Ishikawa (cell line): Measurements from ENCODE around the gene SMURF1.

Experiments used
- CEBPB ChIP-seq: IDR thresholded peaks from 2 replicates; pipeline ENCODE4 v1.6.1; 2012
- CREB1 ChIP-seq: IDR thresholded peaks from 2 replicates; pipeline ENCODE4 v1.6.1; 2012; ENCODE audit warnings: low read depth
- EGR1 ChIP-seq: IDR thresholded peaks from 2 replicates; pipeline ENCODE4 v1.6.1; 2012
- EP300 ChIP-seq: IDR thresholded peaks from 2 replicates; pipeline ENCODE4 v1.6.1; 2012; ENCODE audit warnings: borderline replicate concordance
- FOXM1 ChIP-seq: IDR thresholded peaks from 2 replicates; pipeline ENCODE4 v1.6.1; 2012; ENCODE audit warnings: low read depth, borderline replicate concordance
- NFIC ChIP-seq: IDR thresholded peaks from 2 replicates; pipeline ENCODE4 v1.6.1; 2012
- RAD21 ChIP-seq: IDR thresholded peaks from 2 replicates; pipeline ENCODE4 v1.6.1; 2012; ENCODE audit warnings: low read depth
- TAF1 ChIP-seq: IDR thresholded peaks from 2 replicates; pipeline ENCODE4 v1.6.1; 2012; ENCODE audit warnings: low read depth, mild to moderate bottlenecking
- TCF12 ChIP-seq: IDR thresholded peaks from 2 replicates; pipeline ENCODE4 v1.6.1; 2012; ENCODE audit warnings: low read depth
- TEAD4 ChIP-seq: IDR thresholded peaks from 2 replicates; pipeline ENCODE4 v1.6.1; 2012
- YY1 ChIP-seq: IDR thresholded peaks from 2 replicates; pipeline ENCODE4 v1.6.1; 2012; ENCODE audit warnings: low read depth
- ZBTB7A ChIP-seq: IDR thresholded peaks from 2 replicates; pipeline ENCODE4 v1.6.1; 2012; ENCODE audit warnings: low read depth
- TF ChIP-seq, protein P1 (sequence below): IDR thresholded peaks from 2 replicates; pipeline ENCODE4 v1.6.1; 2012
- TF ChIP-seq, protein P2 (sequence below): IDR thresholded peaks from 2 replicates; pipeline ENCODE4 v1.6.1; 2012
- TF ChIP-seq, protein P3 (sequence below): IDR thresholded peaks from 2 replicates; pipeline ENCODE4 v1.6.1; 2012; ENCODE audit warnings: low read depth, mild to moderate bottlenecking

Gene SMURF1

DNA sequence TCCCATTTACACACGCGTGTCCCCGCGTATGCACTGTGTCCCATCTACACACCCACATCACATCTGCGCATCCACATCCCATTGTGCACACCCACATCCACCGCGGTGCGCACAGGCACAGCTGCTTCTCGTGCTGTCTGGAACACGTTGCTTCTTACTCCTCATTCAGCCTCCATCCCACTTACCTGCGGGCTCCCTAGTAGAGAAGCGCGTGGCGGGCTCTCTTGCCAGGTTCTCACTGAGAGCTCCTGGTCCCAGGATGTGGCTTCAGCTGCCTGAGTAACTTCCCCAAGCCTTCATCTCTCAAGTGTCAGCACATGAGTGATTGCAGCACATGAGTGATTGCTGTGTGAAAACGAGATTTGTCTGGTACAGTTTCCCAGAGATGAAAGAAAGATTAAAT lies 147.8 kb downstream of the SMURF1 start:
- TF ChIP-seq NFIC (no peak), CEBPB (no peak), YY1 (no peak), RAD21 (no peak), TEAD4 (no peak), EP300 (no peak), TAF1 (no peak), CREB1 (no peak), FOXM1 (no peak), EGR1 (no peak), ZBTB7A (no peak), TCF12 (no peak)
- TF ChIP-seq, protein P1, sequence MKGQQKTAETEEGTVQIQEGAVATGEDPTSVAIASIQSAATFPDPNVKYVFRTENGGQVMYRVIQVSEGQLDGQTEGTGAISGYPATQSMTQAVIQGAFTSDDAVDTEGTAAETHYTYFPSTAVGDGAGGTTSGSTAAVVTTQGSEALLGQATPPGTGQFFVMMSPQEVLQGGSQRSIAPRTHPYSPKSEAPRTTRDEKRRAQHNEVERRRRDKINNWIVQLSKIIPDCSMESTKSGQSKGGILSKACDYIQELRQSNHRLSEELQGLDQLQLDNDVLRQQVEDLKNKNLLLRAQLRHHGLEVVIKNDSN: no peak
- TF ChIP-seq, protein P2, sequence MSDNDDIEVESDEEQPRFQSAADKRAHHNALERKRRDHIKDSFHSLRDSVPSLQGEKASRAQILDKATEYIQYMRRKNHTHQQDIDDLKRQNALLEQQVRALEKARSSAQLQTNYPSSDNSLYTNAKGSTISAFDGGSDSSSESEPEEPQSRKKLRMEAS: no peak
- TF ChIP-seq, protein P3, sequence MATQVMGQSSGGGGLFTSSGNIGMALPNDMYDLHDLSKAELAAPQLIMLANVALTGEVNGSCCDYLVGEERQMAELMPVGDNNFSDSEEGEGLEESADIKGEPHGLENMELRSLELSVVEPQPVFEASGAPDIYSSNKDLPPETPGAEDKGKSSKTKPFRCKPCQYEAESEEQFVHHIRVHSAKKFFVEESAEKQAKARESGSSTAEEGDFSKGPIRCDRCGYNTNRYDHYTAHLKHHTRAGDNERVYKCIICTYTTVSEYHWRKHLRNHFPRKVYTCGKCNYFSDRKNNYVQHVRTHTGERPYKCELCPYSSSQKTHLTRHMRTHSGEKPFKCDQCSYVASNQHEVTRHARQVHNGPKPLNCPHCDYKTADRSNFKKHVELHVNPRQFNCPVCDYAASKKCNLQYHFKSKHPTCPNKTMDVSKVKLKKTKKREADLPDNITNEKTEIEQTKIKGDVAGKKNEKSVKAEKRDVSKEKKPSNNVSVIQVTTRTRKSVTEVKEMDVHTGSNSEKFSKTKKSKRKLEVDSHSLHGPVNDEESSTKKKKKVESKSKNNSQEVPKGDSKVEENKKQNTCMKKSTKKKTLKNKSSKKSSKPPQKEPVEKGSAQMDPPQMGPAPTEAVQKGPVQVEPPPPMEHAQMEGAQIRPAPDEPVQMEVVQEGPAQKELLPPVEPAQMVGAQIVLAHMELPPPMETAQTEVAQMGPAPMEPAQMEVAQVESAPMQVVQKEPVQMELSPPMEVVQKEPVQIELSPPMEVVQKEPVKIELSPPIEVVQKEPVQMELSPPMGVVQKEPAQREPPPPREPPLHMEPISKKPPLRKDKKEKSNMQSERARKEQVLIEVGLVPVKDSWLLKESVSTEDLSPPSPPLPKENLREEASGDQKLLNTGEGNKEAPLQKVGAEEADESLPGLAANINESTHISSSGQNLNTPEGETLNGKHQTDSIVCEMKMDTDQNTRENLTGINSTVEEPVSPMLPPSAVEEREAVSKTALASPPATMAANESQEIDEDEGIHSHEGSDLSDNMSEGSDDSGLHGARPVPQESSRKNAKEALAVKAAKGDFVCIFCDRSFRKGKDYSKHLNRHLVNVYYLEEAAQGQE: no peak

DNA sequence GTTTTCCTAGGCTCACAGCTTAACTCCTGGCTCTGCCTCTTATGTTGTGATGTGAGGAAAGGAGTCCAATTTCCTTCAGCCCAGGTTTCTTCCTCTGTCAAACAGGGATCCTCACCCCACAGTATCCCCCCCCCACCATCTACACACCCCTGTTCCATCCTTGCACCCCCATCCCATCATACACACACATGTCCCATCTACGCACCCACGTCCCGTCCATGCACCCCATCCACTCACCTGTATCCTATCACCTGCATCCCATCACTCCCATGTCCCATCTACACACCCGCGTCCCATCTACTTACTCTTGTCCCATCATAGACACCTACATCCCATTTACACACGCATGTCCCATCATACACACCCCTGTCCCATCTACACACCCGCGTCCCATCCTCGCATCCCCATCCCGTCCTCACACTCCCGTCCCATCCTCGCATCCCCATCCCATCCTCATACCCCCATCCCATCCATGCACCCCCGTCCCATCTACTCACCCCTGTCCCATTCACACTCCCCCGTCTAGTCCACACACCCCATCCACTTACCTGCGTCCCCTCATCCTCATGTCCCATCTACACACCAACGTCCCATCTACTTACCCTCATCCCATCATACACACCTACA lies 148.3 kb downstream of the SMURF1 start:
- no peak for TF ChIP-seq CREB1

DNA sequence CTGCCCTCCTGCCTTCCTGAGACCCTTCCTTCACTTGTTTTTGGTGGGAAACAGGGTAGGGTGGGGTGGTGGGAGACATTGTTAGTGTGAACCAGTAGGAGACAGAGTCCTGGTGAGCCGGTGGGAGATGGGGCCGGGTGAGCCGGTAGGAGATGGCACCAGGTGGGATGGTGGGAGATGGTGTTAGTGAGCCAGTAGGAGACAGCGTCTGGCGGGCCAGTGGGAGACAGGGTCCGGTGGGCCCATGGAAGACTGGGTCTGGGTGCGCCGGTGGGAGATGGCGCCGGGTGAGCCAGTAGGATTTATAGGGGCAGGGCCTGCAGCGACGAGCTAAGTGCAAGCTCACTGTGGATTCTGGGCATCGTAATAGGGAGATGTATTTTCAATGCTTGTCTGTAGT lies 148.8 kb downstream of the SMURF1 start:
- TF ChIP-seq RAD21 (no peak), YY1 (no peak), EP300 (no peak), TAF1 (no peak), ZBTB7A (no peak), FOXM1 (no peak), TEAD4 (no peak), EGR1 (no peak), CEBPB (no peak)
- TF ChIP-seq, protein P2: no peak
- TF ChIP-seq, protein P1: no peak
- TF ChIP-seq, protein P3: no peak

- TF ChIP-seq FOXM1 (no peak), ZBTB7A (no peak)
Measured at GRCh38 chr7:98994046-98994944, 149.6 kb downstream of the SMURF1 start.

- no peak for TF ChIP-seq EGR1
- no peak for TF ChIP-seq TCF12
- TF ChIP-seq FOXM1: no peak
- no peak for TF ChIP-seq ZBTB7A
- TF ChIP-seq, protein P2: no peak
- TF ChIP-seq, protein P1: no peak
- no peak for TF ChIP-seq CREB1
- TF ChIP-seq, protein P3: no peak
- no peak for TF ChIP-seq NFIC
- TF ChIP-seq TAF1: no peak
- TF ChIP-seq RAD21: no peak
- TF ChIP-seq TEAD4: no peak
- TF ChIP-seq EP300: no peak
Measured at GRCh38 chr7:98993024-98993897, 150.6 kb downstream of the SMURF1 start.
